GM21723 (cell line): Measurements from ENCODE around the gene TTLL11.

Experiments used
- ATAC-seq: cut with Tn5 transposase; IDR thresholded peaks from one replicate; pipeline ENCODE4 v1.9.1; 2021; ENCODE audit warnings: mild to moderate bottlenecking, moderate library complexity; ENCODE audit not compliant: unreplicated experiment

The TTLL11 gene

DNA sequence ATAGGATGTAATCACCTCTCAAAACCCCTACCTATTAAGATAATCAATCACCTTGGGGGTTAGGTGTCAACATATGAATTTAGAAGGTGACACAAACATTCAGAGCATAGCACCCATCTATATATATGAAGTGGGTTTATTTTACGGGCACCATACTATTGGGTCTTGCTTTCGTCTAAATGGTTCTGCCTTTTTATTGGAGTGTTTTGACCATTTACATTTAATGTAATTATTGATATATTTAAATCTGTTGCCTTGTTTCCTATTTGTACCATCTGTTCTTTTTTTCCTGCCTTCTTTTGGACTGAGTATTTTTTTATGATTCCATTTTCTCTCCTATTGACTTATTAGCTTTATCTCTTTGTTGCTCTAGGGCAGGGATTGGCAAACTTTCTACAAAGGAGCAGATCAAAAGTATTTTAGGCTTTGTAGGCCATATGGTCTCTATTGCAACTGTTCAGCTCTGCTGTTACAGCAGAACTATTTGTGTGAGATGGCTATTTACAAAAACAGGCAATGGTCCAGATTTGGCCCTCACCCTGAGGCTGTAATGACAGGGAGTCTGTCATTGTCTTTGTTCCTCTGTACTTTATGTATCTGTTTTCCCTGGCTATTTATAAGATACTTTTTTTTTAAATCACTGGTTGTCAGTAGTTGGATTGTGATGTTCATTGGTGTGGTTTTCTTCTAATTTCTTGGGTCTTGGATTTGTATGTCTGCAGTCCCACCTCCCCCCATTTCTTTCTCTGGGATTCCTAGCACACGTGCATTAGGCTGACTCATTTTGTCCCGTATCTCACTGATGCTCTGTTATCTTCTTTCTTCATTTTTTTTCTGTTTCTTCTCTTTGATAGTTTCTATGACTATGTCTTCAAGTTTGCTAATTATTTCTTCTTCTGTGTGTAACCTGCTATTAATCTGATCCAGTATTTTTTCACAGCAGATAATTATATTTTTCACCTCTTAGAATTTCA is 314.6 kb downstream of the TTLL11 start:
- no peak for ATAC-seq

GRCh38 chr9:121776739-121777637 is 316.1 kb downstream of the TTLL11 start:
- ATAC-seq, result no peak

GRCh38 chr9:121776001-121776738 is 316.9 kb downstream of the TTLL11 start:
- ATAC-seq, result no peak

DNA sequence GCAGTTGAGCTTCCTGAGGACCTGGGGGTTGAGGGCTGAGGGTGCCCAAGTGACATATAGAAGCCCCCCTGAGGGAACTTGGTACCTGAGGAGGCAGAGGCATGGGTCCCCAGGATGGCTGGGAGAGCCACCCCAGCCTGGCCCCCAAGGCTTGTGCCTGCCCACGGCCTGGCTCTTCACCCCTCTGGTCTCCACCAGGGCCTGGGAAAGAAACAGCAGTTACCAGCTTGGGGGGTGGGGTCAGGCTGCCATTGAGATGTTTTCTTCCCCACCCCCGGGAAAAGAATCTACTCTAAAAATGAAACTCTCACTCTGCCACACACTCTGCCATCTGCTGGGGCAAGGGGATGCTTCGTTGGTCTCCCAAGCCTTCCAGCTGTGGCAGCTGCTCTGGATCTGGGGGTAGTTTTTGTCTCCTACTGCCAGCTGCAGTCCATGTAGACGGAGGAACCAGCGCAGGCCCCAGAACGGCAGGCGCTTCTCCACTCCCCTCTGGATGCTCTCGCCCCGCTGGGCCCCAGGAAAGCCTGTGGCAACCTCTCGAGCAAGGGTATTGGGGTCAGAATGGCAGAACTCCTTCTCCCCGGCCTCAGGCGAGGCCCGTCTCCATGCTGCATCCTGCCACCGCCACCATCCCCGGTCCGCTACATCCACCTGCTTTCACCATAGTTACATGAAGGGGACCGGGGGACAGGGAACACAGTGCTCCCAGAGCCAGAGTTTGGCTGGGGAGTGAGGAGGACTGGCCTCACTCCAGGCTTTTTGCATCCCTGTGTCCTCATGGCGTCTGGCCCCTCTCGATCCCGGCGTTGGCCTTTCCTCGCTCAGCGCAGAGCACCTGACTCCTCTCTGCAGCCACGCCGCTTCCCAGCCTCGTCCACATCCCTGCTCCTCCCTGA is 318.1 kb downstream of the TTLL11 start:
- ATAC-seq, result no peak

DNA sequence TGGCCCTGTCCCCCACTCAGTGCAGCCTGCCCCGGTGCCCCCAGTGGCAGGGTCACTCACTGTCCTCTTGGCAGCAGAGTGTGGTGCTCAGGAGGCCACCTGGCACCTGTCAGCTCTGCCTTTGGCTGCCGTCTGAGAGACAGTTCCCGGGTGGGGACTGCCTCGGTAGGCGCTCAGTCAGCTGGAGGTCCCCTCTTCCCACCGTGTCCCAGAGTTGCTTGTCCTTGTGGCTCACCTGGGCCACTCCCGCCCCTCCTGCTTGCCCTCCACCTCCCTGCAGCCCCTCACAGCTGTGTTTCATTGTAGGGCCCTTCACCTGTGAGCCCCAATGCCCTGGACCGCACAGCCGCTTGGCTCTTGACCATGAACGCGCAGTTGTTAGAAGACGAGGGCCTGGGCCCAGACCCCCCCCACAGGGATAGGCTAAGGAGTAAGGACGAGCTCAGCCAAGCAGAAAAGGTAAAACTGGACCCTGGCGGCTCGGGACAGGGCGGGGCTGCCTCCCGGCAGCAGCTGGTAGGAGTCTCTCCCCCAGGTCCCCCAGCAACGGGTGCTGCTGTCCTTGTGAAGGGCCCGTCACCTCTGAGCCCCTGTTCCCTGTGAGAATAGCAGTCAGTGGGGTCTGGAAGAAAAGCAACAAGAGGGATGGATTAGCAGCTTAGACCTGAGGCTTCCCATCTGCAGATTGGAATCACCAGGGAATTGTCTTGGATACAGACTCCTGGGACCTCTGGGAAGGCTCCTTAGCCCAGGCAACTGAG is 319.0 kb downstream of the TTLL11 start:
- ATAC-seq, result no peak

GRCh38 chr9:121773286-121773953 is 319.7 kb downstream of the TTLL11 start:
- ATAC-seq, result no peak

- ATAC-seq, result no peak
These were observed 320.4 kb downstream of the TTLL11 start for GRCh38 chr9:121772600-121773285.
